AG04450 (cell line): Measurements from ENCODE around the gene C1QTNF4. TPM values are rescaled to one million over a fixed set of nuclear protein-coding genes. Genes with fewer than 3 reads are reported as not detected.

Experiments
- CTCF ChIA-PET: fragments of 300-600, 350-600 bp; formaldehyde crosslinking; extraction: SDS; loops from one replicate; lab custom pipeline; 2022; ENCODE audit warnings: antibody characterized with exemption, inconsistent platforms; lab: Charles Lee
- POLR2A ChIA-PET: fragments of 350-600 bp; formaldehyde crosslinking; extraction: SDS; loops from one replicate; lab custom pipeline; 2021; ENCODE audit warnings: antibody characterized with exemption, inconsistent platforms; lab: Yijun Ruan, JAX
- DNase-seq: peaks from one replicate; pipeline ENCODE4 v3.0.0-alpha.2; 2011; ENCODE audit warnings: low read depth, low spot score
- H3K27ac ChIP-seq: one replicate; pipeline ENCODE4 v1.5.1; 2012; ENCODE audit warnings: low read depth, low read length, control low read depth
- H3K27me3 ChIP-seq: one replicate; pipeline ENCODE4 v1.6.0; 2012; ENCODE audit warnings: low read length; ENCODE audit not compliant: control insufficient read depth, insufficient read depth
- H3K4me3 ChIP-seq: 2 replicates; pipeline ENCODE4 v1.5.1; 2011; ENCODE audit warnings: mild to moderate bottlenecking, low read depth, low read length, control low read depth
- H3K9me3 ChIP-seq: 2 replicates; pipeline ENCODE4 v1.5.1; 2012; ENCODE audit warnings: low read length; ENCODE audit not compliant: control insufficient read depth, insufficient read depth
- CTCF ChIP-seq: IDR thresholded peaks from 2 replicates; pipeline ENCODE4 v1.5.1; 2011; ENCODE audit warnings: low read depth, low read length, control low read depth, inconsistent platforms
- polyA plus RNA-seq: library from polyadenylated mRNA; depleted of rRNA; stranded (reverse); fragments of >200 nt; gene quantifications from 2 replicates; pipeline ENCODE4 v1.2.3, GENCODE V29; 2011

C1QTNF4 gene
- polyA plus RNA-seq, 1 experiment, result 0.14 TPM

GRCh38 chr11:47570651-47571356, 23.4 kb downstream of the C1QTNF4 start:
- no peak for DNase-seq
- ChIA-PET CTCF (interaction anchor here (1.5 kb wide), 1 partner anchor 17 kb away, joined by 4 read pairs; no protein-coding TSS in a partner anchor), POLR2A (interaction anchor here (0.7 kb wide), 1 partner anchor 8 kb away, joined by 3 read pairs; no protein-coding TSS in a partner anchor)
- H3K27me3 ChIP-seq, result no peaks in the 10 kb centered on the region
- no peak overlapping the region for H3K4me3 ChIP-seq
- no peak for TF ChIP-seq CTCF
- no peak overlapping the region for H3K27ac ChIP-seq
- H3K9me3 ChIP-seq, result no peaks in the 10 kb centered on the region; the same call in 1 of the 2 replicates

GRCh38 chr11:47569646-47570045, 24.6 kb downstream of the C1QTNF4 start:
- H3K9me3 ChIP-seq, result no peaks in the 10 kb centered on the region; the same call in 1 of the 2 replicates
- CTCF ChIA-PET, result no interaction called here
- POLR2A ChIA-PET, result interaction anchor here (0.7 kb wide), 1 partner anchor 64 kb away, joined by 7 read pairs; no protein-coding TSS in a partner anchor

GRCh38 chr11:47566149-47566698, 28.0 kb downstream of the C1QTNF4 start:
- CTCF ChIA-PET, result interaction anchor here (1.3 kb wide), 1 partner anchor 13 kb away, joined by 8 read pairs; no protein-coding TSS in a partner anchor
- TF ChIP-seq CTCF, result no peak
- Histone ChIP-seq H3K27me3 (no peaks in the 10 kb centered on the region), H3K9me3 (no peaks in the 10 kb centered on the region; the same call in 1 of the 2 replicates), H3K27ac (peak overlapping the region; percentile 21), H3K4me3 (peak overlapping the region; percentile 82)
- DNase-seq, result no peak
- POLR2A ChIA-PET, result interaction anchor here (0.7 kb wide), 1 partner anchor 12 kb away, joined by 4 read pairs; no protein-coding TSS in a partner anchor

More at GRCh38 chr11:47569646-47570045, 24.6 kb downstream of the C1QTNF4 start:
- H3K27ac ChIP-seq, result no peak overlapping the region
- DNase-seq, result no peak
- H3K4me3 ChIP-seq, result no peak overlapping the region
- no peak for TF ChIP-seq CTCF
- H3K27me3 ChIP-seq, result no peaks in the 10 kb centered on the region

GRCh38 chr11:47565340-47566148, 28.7 kb downstream of the C1QTNF4 start, which contains the start of gene PTPMT1:
Gene PTPMT1 (plus strand): TSS chr11:47565599. CDS start chr11:47565623, 24 bp downstream.
- CTCF ChIA-PET, result interaction anchor here (1.2 to 1.5 kb wide), 3 partner anchors 10 to 52 kb away, joined by 4 to 11 read pairs (median 6); partner anchors contain the start of gene CELF1
- H3K27ac ChIP-seq, result peak within 1 kb of the TSS; percentile 57
- DNase-seq, result no peak
- no peak for TF ChIP-seq CTCF
- H3K9me3 ChIP-seq, result no peaks in the 10 kb centered on the region; the same call in 1 of the 2 replicates
- peak within 1 kb of the TSS; percentile 82 for H3K4me3 ChIP-seq
- H3K27me3 ChIP-seq, result no peaks in the 10 kb centered on the region
- POLR2A ChIA-PET, result interaction anchor here (1.1 kb wide), 1 partner anchor 13 kb away, joined by 6 read pairs; the partner anchor contains the start of genes KBTBD4 and NDUFS3
